Measurements from ENCODE around the gene OR52I1.
A peak's percentile ranks its signal among the peaks of the same experiment; 100 is the strongest.

OR52I1 gene

DNA sequence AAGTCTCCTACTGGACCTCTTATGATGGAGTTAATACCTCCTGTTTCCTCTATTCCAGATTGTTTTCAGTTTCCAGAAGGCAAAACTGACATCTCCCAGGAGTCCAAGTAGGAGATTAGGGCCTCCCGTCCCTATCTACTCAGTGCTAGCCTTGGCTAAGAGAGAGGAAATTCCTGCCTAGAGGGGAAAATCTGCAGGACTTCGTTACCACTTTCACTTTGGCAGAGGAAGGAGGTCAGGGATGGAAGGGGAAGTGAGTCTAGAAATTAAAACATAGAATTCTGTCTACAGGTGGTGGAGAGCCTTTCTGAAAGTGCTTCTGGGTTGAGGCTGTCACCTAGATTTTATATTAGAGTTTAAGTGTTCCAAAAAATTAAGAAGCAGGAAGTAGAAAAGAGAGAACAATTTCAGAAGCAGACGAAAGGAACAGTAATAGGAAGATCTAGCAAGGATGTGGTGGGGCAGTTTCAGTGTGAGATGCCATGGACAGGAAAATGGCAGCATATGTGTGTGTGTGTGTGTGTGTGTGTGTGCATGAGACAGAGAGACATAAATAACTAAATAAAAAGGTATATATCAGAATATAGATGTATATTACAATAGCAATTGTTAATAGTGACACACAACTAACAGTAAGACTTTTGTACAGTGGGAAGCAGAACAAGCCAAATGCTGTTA is 16.6 kb downstream of the OR52I1 start:
- Histone ChIP-seq H3K27ac (ENCODE audit: insufficient read depth, low read length, poor library complexity, severe bottlenecking) (no peak overlapping the region), H3K27me3 (replicated peaks; ENCODE audit: control insufficient read depth, insufficient read depth, low read length, poor library complexity, severe bottlenecking) (no peaks in the 10 kb centered on the region), H3K4me1 (ENCODE audit: control insufficient read depth, insufficient read depth, low read length, poor library complexity, severe bottlenecking) (peaks cover 7% of the 10 kb centered on the region), H3K4me3 (ENCODE audit: insufficient read depth, low read depth, low read length, poor library complexity, severe bottlenecking) (peak overlapping the region; percentile 43), H3K9me3 (ENCODE audit: control insufficient read depth, low read length) (no peaks in the 10 kb centered on the region), H3K36me3 (ENCODE audit: control insufficient read depth, insufficient read depth, low read length) (no peaks in the 10 kb centered on the region)
- DNase-seq: no peak

DNA sequence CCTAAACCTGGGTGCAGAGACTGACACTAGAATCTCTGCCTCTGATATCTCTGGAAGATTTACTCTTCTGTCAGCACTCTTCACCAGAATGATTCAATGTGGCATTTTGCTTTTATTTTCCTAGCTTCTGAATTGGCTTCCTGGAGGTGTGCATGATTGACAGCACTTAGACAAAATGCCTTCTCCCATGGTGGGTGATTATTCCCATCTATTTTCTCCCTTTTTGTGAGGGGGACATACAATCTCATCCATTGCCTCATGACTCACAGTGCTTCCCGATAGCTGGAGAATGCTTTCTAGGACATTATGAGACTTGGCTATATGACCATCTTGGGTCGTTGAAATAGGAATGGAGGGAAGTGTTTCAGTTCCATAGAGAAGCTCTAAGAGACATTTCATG is 18.1 kb downstream of the OR52I1 start:
- no peaks in the 10 kb centered on the region for H3K36me3 ChIP-seq (ENCODE audit: control insufficient read depth, insufficient read depth, low read length)
- H3K27me3 ChIP-seq (replicated peaks; ENCODE audit: control insufficient read depth, insufficient read depth, low read length, poor library complexity, severe bottlenecking): peaks cover 3% of the 10 kb centered on the region
- DNase-seq: no peak
- no peak overlapping the region for H3K27ac ChIP-seq (ENCODE audit: insufficient read depth, low read length, poor library complexity, severe bottlenecking)
- no peaks in the 10 kb centered on the region for H3K9me3 ChIP-seq (ENCODE audit: control insufficient read depth, low read length)
- H3K4me3 ChIP-seq (ENCODE audit: insufficient read depth, low read depth, low read length, poor library complexity, severe bottlenecking): no peak overlapping the region
- peaks cover 7% of the 10 kb centered on the region for H3K4me1 ChIP-seq (ENCODE audit: control insufficient read depth, insufficient read depth, low read length, poor library complexity, severe bottlenecking)

DNA sequence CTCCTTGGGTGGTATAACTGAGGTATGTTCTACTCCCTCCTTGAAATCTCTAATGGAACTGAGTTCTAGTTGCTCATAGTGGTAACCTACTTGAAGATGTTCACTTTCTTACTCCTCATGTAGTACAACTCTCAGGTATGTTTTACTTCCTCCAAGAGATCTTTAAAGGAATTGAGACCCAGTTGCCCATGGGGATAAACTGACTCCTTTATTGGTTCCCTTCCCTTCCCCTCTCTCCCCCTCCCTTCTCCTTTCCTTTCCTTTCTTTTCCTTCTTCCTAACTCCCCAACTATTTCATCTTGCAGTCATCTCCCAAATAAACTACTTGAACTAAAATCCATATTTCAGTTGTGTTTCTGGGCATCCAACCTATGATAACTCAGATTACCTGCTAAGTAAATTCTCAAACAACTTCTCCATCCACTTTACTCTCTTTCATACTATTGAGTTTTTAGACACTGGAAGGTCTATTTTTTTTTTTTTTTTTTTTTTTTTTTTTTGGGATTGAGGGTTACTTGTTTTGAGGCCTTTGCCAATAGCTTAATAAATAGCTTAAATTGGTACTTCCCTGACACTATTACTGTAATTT is 22.1 kb downstream of the OR52I1 start:
- H3K9me3 ChIP-seq (ENCODE audit: control insufficient read depth, low read length): no peaks in the 10 kb centered on the region
- H3K27ac ChIP-seq (ENCODE audit: insufficient read depth, low read length, poor library complexity, severe bottlenecking): no peak overlapping the region
- H3K27me3 ChIP-seq (replicated peaks; ENCODE audit: control insufficient read depth, insufficient read depth, low read length, poor library complexity, severe bottlenecking): peaks cover 5% of the 10 kb centered on the region
- no peaks in the 10 kb centered on the region for H3K4me1 ChIP-seq (ENCODE audit: control insufficient read depth, insufficient read depth, low read length, poor library complexity, severe bottlenecking)
- DNase-seq: no peak
- no peak overlapping the region for H3K4me3 ChIP-seq (ENCODE audit: insufficient read depth, low read depth, low read length, poor library complexity, severe bottlenecking)
- no peaks in the 10 kb centered on the region for H3K36me3 ChIP-seq (ENCODE audit: control insufficient read depth, insufficient read depth, low read length)

DNA sequence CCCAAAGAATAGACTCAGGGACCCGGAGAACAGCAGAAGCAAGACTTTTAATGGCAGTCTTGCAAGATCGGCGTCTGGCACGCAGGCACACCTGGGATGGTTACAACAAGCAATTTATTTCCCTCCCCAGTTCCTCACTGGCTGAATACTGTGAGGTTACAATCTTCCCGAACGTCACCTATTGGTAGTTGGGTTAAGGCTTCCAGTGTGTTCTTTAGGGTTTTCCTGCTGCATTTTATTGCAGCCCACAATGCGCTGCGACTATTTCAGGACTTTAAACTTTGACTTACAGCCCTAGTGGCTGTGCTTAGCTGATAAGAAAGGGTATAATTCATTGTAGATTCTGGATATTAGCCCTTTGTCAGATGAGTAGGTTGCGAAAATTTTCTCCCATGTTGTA is 25.7 kb downstream of the OR52I1 start:
- no peak for DNase-seq
- Histone ChIP-seq H3K27ac (ENCODE audit: insufficient read depth, low read length, poor library complexity, severe bottlenecking) (no peak overlapping the region), H3K4me3 (ENCODE audit: insufficient read depth, low read depth, low read length, poor library complexity, severe bottlenecking) (no peak overlapping the region), H3K4me1 (ENCODE audit: control insufficient read depth, insufficient read depth, low read length, poor library complexity, severe bottlenecking) (no peaks in the 10 kb centered on the region), H3K9me3 (ENCODE audit: control insufficient read depth, low read length) (no peaks in the 10 kb centered on the region), H3K27me3 (replicated peaks; ENCODE audit: control insufficient read depth, insufficient read depth, low read length, poor library complexity, severe bottlenecking) (peaks cover 5% of the 10 kb centered on the region), H3K36me3 (ENCODE audit: control insufficient read depth, insufficient read depth, low read length) (no peaks in the 10 kb centered on the region)

DNA sequence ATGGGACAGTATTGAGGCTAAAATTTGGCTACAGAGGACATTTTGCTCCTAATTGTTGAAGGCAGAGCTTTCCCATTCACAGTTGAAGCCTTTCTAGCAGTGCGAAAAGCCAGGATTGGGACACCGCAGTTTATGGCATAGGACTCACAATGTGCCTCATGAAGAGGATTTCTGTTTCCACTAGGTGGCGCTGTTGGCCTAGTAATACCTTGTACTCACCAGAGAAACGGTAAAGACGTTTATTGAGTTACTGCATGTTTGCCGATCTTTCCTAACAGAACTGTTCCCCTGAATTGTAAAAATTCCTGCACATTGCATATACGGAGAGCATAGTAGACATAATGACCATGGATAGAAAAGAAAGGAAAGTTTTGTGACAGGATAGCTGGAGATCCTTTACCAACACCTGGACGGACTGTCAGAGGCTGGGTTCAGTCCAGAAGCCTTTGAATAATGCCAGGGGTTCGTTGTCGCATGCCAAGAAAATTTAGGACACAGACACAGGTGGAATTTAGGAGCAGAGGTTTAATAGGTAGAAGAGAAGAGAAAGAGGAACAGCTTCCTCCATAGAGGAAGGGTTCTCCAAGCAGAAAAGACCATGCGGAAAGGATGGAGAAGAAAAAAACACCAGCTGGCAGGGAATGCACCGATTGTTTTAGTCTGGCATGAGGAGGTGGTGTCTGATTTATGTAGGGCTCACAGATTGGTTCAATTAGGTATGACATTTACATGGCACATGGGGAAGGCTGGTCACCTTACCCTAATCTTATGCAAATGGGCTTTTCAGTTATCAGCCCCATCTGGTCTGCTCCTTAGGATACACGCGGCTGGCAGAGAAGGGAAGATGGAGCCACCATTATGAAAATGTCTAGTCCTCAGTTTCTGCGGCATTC is 32.6 kb downstream of the OR52I1 start:
- Histone ChIP-seq H3K4me1 (ENCODE audit: control insufficient read depth, insufficient read depth, low read length, poor library complexity, severe bottlenecking) (no peaks in the 10 kb centered on the region), H3K9me3 (ENCODE audit: control insufficient read depth, low read length) (peaks cover 3% of the 10 kb centered on the region), H3K27ac (ENCODE audit: insufficient read depth, low read length, poor library complexity, severe bottlenecking) (no peak overlapping the region), H3K36me3 (ENCODE audit: control insufficient read depth, insufficient read depth, low read length) (no peaks in the 10 kb centered on the region), H3K4me3 (ENCODE audit: insufficient read depth, low read depth, low read length, poor library complexity, severe bottlenecking) (no peak overlapping the region), H3K27me3 (replicated peaks; ENCODE audit: control insufficient read depth, insufficient read depth, low read length, poor library complexity, severe bottlenecking) (no peaks in the 10 kb centered on the region)
- peak in 1 of 3 donors; percentile 17 for DNase-seq

DNA sequence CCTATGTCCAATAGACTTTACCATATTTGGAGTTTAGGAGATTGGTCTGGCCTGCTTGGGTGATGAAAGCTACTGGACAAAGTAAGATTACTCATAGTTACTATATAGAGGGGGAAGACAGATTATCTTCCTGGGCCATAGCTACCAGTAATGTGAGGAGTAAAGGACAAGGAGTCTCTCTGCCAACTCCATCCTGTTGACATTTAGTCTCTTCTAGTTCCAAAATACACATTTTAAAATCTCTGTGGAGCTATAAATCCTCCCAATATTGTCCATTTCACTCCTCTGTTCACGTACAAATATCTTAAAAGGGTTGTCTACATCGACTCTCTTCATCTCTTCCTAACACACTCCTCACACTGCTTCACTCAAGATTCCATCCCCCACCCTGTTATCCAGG is 42.3 kb downstream of the OR52I1 start:
- Histone ChIP-seq H3K36me3 (ENCODE audit: control insufficient read depth, insufficient read depth, low read length) (no peaks in the 10 kb centered on the region), H3K4me1 (ENCODE audit: control insufficient read depth, insufficient read depth, low read length, poor library complexity, severe bottlenecking) (no peaks in the 10 kb centered on the region), H3K27ac (ENCODE audit: insufficient read depth, low read length, poor library complexity, severe bottlenecking) (no peak overlapping the region), H3K9me3 (ENCODE audit: control insufficient read depth, low read length) (no peaks in the 10 kb centered on the region), H3K4me3 (ENCODE audit: insufficient read depth, low read depth, low read length, poor library complexity, severe bottlenecking) (no peak overlapping the region), H3K27me3 (replicated peaks; ENCODE audit: control insufficient read depth, insufficient read depth, low read length, poor library complexity, severe bottlenecking) (peaks cover 4% of the 10 kb centered on the region)
- no peak for DNase-seq

DNA sequence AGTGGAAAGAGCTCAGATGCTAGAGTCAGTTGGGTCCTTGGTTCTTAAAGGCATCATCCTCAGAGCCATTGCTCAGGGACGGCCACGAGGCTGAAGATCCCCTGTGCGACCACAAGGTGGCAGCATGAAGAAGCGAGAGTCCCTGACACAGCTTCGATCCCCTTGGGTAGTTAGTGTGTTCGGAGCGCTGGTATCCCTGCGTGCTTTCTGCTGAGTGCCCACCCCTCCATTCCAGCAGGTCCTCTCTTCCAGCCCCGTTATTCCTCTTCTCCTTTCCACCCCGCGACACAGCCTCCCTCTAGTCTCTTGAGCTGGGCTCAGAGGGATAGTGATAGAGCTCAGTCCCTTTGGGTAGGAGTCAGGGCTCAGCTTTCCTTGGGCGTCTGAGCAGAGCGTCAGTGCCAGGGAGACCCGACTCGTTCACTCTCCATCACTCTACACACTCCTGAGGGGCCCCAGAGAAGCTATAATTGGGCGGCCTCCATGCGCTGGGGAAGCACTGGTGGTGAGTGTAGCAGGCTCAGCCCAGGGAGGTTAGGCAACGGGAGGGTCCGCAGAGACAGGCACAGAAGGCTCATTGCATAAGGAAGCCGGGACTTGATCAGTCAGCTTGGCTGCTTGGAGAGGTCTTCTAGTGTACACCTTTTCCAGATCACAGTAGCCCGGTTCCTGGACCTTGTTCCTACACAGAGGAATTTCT is 43.3 kb downstream of the OR52I1 start, which contains the start of gene OR51D1:
TSS of gene OR51D1 (plus strand) at position 516 of the 700 bp plus-strand sequence. CDS start 2,314 bp downstream, outside the sequence.
- peaks cover 4% of the 10 kb centered on the region for H3K27me3 ChIP-seq (replicated peaks; ENCODE audit: control insufficient read depth, insufficient read depth, low read length, poor library complexity, severe bottlenecking)
- no peaks in the 10 kb centered on the region for H3K36me3 ChIP-seq (ENCODE audit: control insufficient read depth, insufficient read depth, low read length)

DNA sequence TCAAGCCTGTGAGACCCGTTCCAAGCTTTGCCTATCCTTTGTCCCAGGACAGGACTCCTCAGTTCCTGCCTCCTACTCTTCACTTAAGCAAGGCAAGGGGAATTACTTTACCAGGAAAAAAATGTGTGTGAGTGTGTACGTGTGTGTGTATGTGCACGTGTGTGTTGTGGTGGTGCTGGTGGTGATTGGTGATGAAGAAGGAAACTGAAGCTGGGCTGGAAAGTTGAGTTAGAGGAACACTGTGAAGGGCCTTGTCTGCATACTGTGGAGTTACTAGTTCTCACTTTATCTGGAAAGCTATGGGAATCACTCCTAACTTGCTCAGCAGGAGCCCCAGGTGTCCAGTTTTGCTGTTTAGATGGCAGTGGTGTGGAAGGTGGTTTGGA is 43.8 kb downstream of the OR52I1 start:
- no peaks in the 10 kb centered on the region for H3K4me1 ChIP-seq (ENCODE audit: control insufficient read depth, insufficient read depth, low read length, poor library complexity, severe bottlenecking)
- H3K4me3 ChIP-seq (ENCODE audit: insufficient read depth, low read depth, low read length, poor library complexity, severe bottlenecking): no peak overlapping the region
- H3K36me3 ChIP-seq (ENCODE audit: control insufficient read depth, insufficient read depth, low read length): no peaks in the 10 kb centered on the region
- H3K9me3 ChIP-seq (ENCODE audit: control insufficient read depth, low read length): no peaks in the 10 kb centered on the region
- no peak for DNase-seq
- H3K27me3 ChIP-seq (replicated peaks; ENCODE audit: control insufficient read depth, insufficient read depth, low read length, poor library complexity, severe bottlenecking): peaks cover 4% of the 10 kb centered on the region
- H3K27ac ChIP-seq (ENCODE audit: insufficient read depth, low read length, poor library complexity, severe bottlenecking): no peak overlapping the region

More for the DNA sequence above, 43.3 kb downstream of the OR52I1 start, which contains the start of gene OR51D1:
- H3K4me3 ChIP-seq (ENCODE audit: insufficient read depth, low read depth, low read length, poor library complexity, severe bottlenecking): no peak within 1 kb of the TSS
- H3K9me3 ChIP-seq (ENCODE audit: control insufficient read depth, low read length): no peaks in the 10 kb centered on the region
- DNase-seq: peak; percentile 27 to 47 (median 34)
- H3K4me1 ChIP-seq (ENCODE audit: control insufficient read depth, insufficient read depth, low read length, poor library complexity, severe bottlenecking): no peaks in the 10 kb centered on the region
- H3K27ac ChIP-seq (ENCODE audit: insufficient read depth, low read length, poor library complexity, severe bottlenecking): no peak within 1 kb of the TSS

DNA sequence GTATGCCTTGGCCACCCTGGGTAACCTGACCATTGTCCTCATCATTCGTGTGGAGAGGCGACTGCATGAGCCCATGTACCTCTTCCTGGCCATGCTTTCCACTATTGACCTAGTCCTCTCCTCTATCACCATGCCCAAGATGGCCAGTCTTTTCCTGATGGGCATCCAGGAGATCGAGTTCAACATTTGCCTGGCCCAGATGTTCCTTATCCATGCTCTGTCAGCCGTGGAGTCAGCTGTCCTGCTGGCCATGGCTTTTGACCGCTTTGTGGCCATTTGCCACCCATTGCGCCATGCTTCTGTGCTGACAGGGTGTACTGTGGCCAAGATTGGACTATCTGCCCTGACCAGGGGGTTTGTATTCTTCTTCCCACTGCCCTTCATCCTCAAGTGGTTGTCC is 46.1 kb downstream of the OR52I1 start:
- DNase-seq: no peak
- Histone ChIP-seq H3K36me3 (ENCODE audit: control insufficient read depth, insufficient read depth, low read length) (no peaks in the 10 kb centered on the region), H3K4me1 (ENCODE audit: control insufficient read depth, insufficient read depth, low read length, poor library complexity, severe bottlenecking) (no peaks in the 10 kb centered on the region), H3K4me3 (ENCODE audit: insufficient read depth, low read depth, low read length, poor library complexity, severe bottlenecking) (no peak overlapping the region), H3K27ac (ENCODE audit: insufficient read depth, low read length, poor library complexity, severe bottlenecking) (no peak overlapping the region), H3K27me3 (replicated peaks; ENCODE audit: control insufficient read depth, insufficient read depth, low read length, poor library complexity, severe bottlenecking) (peaks cover 4% of the 10 kb centered on the region), H3K9me3 (ENCODE audit: control insufficient read depth, low read length) (no peaks in the 10 kb centered on the region)

Measured in effector memory CD4-positive, alpha-beta T cell (primary cell).